Measurements from ENCODE around the gene PPP2R5D.

GRCh38 chr6:43061861-43062260 is 77.5 kb downstream of the PPP2R5D start:
- no peak for TF ChIP-seq CTCF (conservative IDR thresholded peaks at IDR 0.05; ENCODE audit: low read length)
- TF ChIP-seq EZH2phosphoT487 (IDR thresholded peaks at IDR 0.05; ENCODE audit: borderline replicate concordance), result no peak
